ENCODE measurements around the gene FGG.

GRCh38 chr4:154583677-154584076, 28.8 kb downstream of the FGG start:
- no peak for TF ChIP-seq CTCF (IDR thresholded peaks at IDR 0.05; ENCODE audit: low read length)
- no peak for TF ChIP-seq EZH2phosphoT487 (IDR thresholded peaks at IDR 0.05; ENCODE audit: low read length)
- no peak for TF ChIP-seq EZH2 (optimal IDR thresholded peaks at IDR 0.05; ENCODE audit: low read depth, low read length)

All from MM.1S (cell line).